Ascending aorta (tissue), 2 donors: Measurements from ENCODE around the gene REV3L. TPM values are rescaled to one million over a fixed set of nuclear protein-coding genes. Genes with fewer than 3 reads are reported as not detected.

ENCODE experiments used
- DNase-seq, 2 donors: peaks; one replicate each; pipeline ENCODE4 v3.0.0-alpha.2; 2019; ENCODE audit warnings: low spot score in 2 of 2
- H3K27ac ChIP-seq, 2 donors: fragments of 200-600 bp; sonication (generic); one replicate each; pipeline ENCODE4 v1.5.1; 2016 to 2017; ENCODE audit warnings: mild to moderate bottlenecking in 1 of 2
- H3K27me3 ChIP-seq: fragments of 200-600 bp; sonication (generic); one replicate; pipeline ENCODE4 v1.5.1; 2017
- H3K36me3 ChIP-seq, 2 donors: fragments of 200-600 bp; sonication (generic); one replicate each; pipeline ENCODE4 v1.5.1; 2016
- H3K4me1 ChIP-seq, 2 donors: fragments of 200-600 bp; sonication (generic); one replicate each; pipeline ENCODE4 v1.5.1; 2016 to 2017; ENCODE audit warnings: mild to moderate bottlenecking in 1 of 2
- H3K4me3 ChIP-seq, 2 donors: fragments of 200-600 bp; sonication (generic); one replicate each; pipeline ENCODE4 v1.5.1; 2016 to 2017; ENCODE audit warnings: mild to moderate bottlenecking in 1 of 2
- H3K9me3 ChIP-seq, 2 donors: fragments of 200-600 bp; sonication (generic); one replicate each; pipeline ENCODE4 v1.5.1; 2016
- CTCF ChIP-seq, 3 experiments: fragments of 200-600 bp in 2 of 3; fragments of 450-650 bp in 1 of 3; sonication (generic) in 2 of 3; IDR thresholded peaks; one replicate each; pipeline ENCODE4 v1.5.1; 2016 to 2019; ENCODE audit warnings: antibody characterized with exemption in 3 of 3, mild to moderate bottlenecking in 1 of 3, moderate library complexity in 1 of 3
- intact Hi-C: fragments of 100-400 bp; cut with DNase I; formaldehyde crosslinking; loops from one replicate; pipeline ENCODE4 v1.15.1; 2023
- total RNA-seq: library from RNA; depleted of rRNA; stranded (reverse); fragments of >200 nt; gene quantifications from one replicate; pipeline ENCODE4 v1.1.0, GENCODE V29; 2016

Gene REV3L
- total RNA-seq, 1 donor from 2014 or later, result 91.5 TPM

GRCh38 chr6:111414373-111414772 is 68.6 kb downstream of the REV3L start:
- no peak for TF ChIP-seq CTCF (IDR thresholded peaks at IDR 0.05)
- DNase-seq, result no peak
- Histone ChIP-seq H3K4me3 (no peak overlapping the region), H3K9me3 (no peaks in the 10 kb centered on the region), H3K27ac (no peak overlapping the region), H3K27me3 (no peaks in the 10 kb centered on the region), H3K36me3 (peaks cover 3 to 23% of the 10 kb centered on the region in 2 donors), H3K4me1 (peaks cover 0 to 17% of the 10 kb centered on the region in 2 donors)
- intact Hi-C loops, result no loop called here

DNA sequence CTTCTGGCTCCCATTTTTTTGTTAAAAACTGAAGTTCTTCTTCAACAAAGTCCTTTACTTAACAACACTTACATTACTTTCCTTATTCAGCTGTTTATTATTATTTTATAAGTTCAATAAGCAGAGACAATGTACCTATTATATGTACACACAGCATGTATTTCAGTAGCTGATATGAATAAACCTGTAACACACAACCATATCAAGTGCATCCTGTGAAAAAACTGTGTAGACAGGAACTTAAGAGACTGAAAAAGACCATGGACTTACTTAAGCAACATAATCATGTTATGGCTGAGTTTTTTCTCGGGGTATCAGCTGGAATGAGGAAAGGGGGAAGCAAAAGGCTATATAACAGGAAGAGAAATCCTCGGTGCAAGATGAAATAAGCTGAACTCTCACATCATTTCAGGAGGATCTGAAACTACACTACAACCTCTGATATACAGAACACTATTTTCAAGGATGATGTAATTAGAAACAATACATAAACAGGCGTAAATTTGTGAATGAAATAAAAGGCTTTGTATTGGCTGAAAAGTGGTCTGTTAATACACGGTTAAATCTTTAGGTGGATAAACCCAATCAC is 70.9 kb downstream of the REV3L start:
- H3K4me1 ChIP-seq, result peaks cover 0 to 8% of the 10 kb centered on the region in 2 donors
- H3K27ac ChIP-seq, result no peak overlapping the region

GRCh38 chr6:111411046-111411445 is 72.0 kb downstream of the REV3L start:
- no peaks in the 10 kb centered on the region for H3K4me1 ChIP-seq
- intact Hi-C loops, result no loop called here
- peaks cover 9 to 23% of the 10 kb centered on the region in 2 donors for H3K36me3 ChIP-seq
- DNase-seq, result no peak
- no peak for TF ChIP-seq CTCF (IDR thresholded peaks at IDR 0.05)
- no peak overlapping the region for H3K4me3 ChIP-seq
- no peaks in the 10 kb centered on the region for H3K9me3 ChIP-seq
- no peaks in the 10 kb centered on the region for H3K27me3 ChIP-seq
- no peak overlapping the region for H3K27ac ChIP-seq

More for the DNA sequence above, 70.9 kb downstream of the REV3L start:
- Histone ChIP-seq H3K4me3 (no peak overlapping the region), H3K36me3 (peaks cover 9 to 23% of the 10 kb centered on the region in 2 donors), H3K9me3 (no peaks in the 10 kb centered on the region), H3K27me3 (no peaks in the 10 kb centered on the region)
- DNase-seq, result no peak
- no peak for TF ChIP-seq CTCF (IDR thresholded peaks at IDR 0.05)
- intact Hi-C loops, result no loop called here

GRCh38 chr6:111410371-111410770 is 72.6 kb downstream of the REV3L start:
- no peaks in the 10 kb centered on the region for H3K4me1 ChIP-seq
- peaks cover 9 to 21% of the 10 kb centered on the region in 2 donors for H3K36me3 ChIP-seq
- no peaks in the 10 kb centered on the region for H3K9me3 ChIP-seq
- DNase-seq, result no peak
- intact Hi-C loops, result no loop called here
- no peak for TF ChIP-seq CTCF (IDR thresholded peaks at IDR 0.05)
- no peaks in the 10 kb centered on the region for H3K27me3 ChIP-seq
- H3K4me3 ChIP-seq, result no peak overlapping the region
- no peak overlapping the region for H3K27ac ChIP-seq

GRCh38 chr6:111409430-111409829 is 73.6 kb downstream of the REV3L start:
- Histone ChIP-seq H3K27me3 (no peaks in the 10 kb centered on the region), H3K4me1 (no peaks in the 10 kb centered on the region), H3K27ac (no peak overlapping the region), H3K36me3 (peaks cover 14 to 24% of the 10 kb centered on the region in 2 donors), H3K9me3 (no peaks in the 10 kb centered on the region), H3K4me3 (no peak overlapping the region)
- no peak for DNase-seq
- intact Hi-C loops, result no loop called here
- no peak for TF ChIP-seq CTCF (IDR thresholded peaks at IDR 0.05)

GRCh38 chr6:111407686-111408085 is 75.3 kb downstream of the REV3L start:
- H3K36me3 ChIP-seq, result peaks cover 20 to 40% of the 10 kb centered on the region in 2 donors
- no peak overlapping the region for H3K4me3 ChIP-seq
- intact Hi-C loops, result no loop called here
- H3K27ac ChIP-seq, result no peak overlapping the region
- H3K4me1 ChIP-seq, result no peaks in the 10 kb centered on the region
- H3K27me3 ChIP-seq, result no peaks in the 10 kb centered on the region
- no peak for TF ChIP-seq CTCF (IDR thresholded peaks at IDR 0.05)
- no peak for DNase-seq
- H3K9me3 ChIP-seq, result no peaks in the 10 kb centered on the region
